Trophoblast cell (in vitro differentiated cells and primary cell): Measurements from ENCODE around the gene TEK.

ENCODE experiments used
- DNase-seq, 2 donors: peaks; one replicate each; pipeline ENCODE4 v3.0.0-alpha.2; 2016
- H2AFZ ChIP-seq: 2 replicates; pipeline ENCODE4 v1.6.1; 2013; ENCODE audit warnings: low read length, moderate library complexity, mild to moderate bottlenecking; ENCODE audit not compliant: insufficient read depth, poor library complexity
- H2AK5ac ChIP-seq: 2 replicates; pipeline ENCODE4 v1.6.1; 2013; ENCODE audit warnings: mild to moderate bottlenecking, low read length
- H2BK120ac ChIP-seq: 2 replicates; pipeline ENCODE4 v1.6.1; 2013; ENCODE audit warnings: low read length, mild to moderate bottlenecking, moderate library complexity; ENCODE audit not compliant: insufficient read depth, poor library complexity
- H2BK12ac ChIP-seq: 2 replicates; pipeline ENCODE4 v1.6.1; 2013; ENCODE audit warnings: mild to moderate bottlenecking, low read length, moderate library complexity
- H2BK5ac ChIP-seq: 2 replicates; pipeline ENCODE4 v1.6.1; 2013; ENCODE audit warnings: low read length, low read depth, moderate library complexity, mild to moderate bottlenecking; ENCODE audit not compliant: poor library complexity
- H3K14ac ChIP-seq: 2 replicates; pipeline ENCODE4 v1.6.1; 2013; ENCODE audit warnings: mild to moderate bottlenecking, low read length
- H3K18ac ChIP-seq: 2 replicates; pipeline ENCODE4 v1.6.1; 2013; ENCODE audit warnings: mild to moderate bottlenecking, low read length
- H3K23ac ChIP-seq: 2 replicates; pipeline ENCODE4 v1.6.1; 2013; ENCODE audit warnings: low read length
- H3K27ac ChIP-seq: 2 replicates; pipeline ENCODE4 v1.5.1; 2013; ENCODE audit warnings: low read depth, mild to moderate bottlenecking, inconsistent platforms, low read length, moderate library complexity
- H3K27me3 ChIP-seq: 2 replicates; pipeline ENCODE4 v1.6.1; 2013; ENCODE audit warnings: inconsistent platforms, mild to moderate bottlenecking, low read length, moderate library complexity; ENCODE audit not compliant: insufficient read depth
- H3K36me3 ChIP-seq, 2 experiments: 1 replicate in 1 of 2; 2 replicates in 1 of 2; pipeline ENCODE4 v1.6.1; 2013; ENCODE audit warnings: low read length in 2 of 2, mild to moderate bottlenecking in 2 of 2, moderate library complexity in 1 of 2; ENCODE audit not compliant: insufficient read depth in 2 of 2, control insufficient read depth in 1 of 2
- H3K4ac ChIP-seq: 2 replicates; pipeline ENCODE4 v1.6.1; 2013; ENCODE audit warnings: low read depth, mild to moderate bottlenecking, low read length, moderate library complexity
- H3K4me1 ChIP-seq, 2 experiments: 1 replicate in 1 of 2; 2 replicates in 1 of 2; pipeline ENCODE4 v1.6.1; 2013; ENCODE audit warnings: low read length in 2 of 2, mild to moderate bottlenecking in 2 of 2, moderate library complexity in 1 of 2; ENCODE audit not compliant: insufficient read depth in 2 of 2, control insufficient read depth in 1 of 2
- H3K4me2 ChIP-seq: 2 replicates; pipeline ENCODE4 v1.6.1; 2013; ENCODE audit warnings: inconsistent platforms, mild to moderate bottlenecking, low read length, moderate library complexity
- H3K4me3 ChIP-seq: 2 replicates; pipeline ENCODE4 v1.5.1; 2013; ENCODE audit warnings: mild to moderate bottlenecking, low read depth, low read length, inconsistent platforms
- H3K79me1 ChIP-seq: one replicate; pipeline ENCODE4 v1.6.1; 2013; ENCODE audit warnings: low read length
- H3K79me2 ChIP-seq: 2 replicates; pipeline ENCODE4 v1.6.1; 2013; ENCODE audit warnings: low read length, mild to moderate bottlenecking; ENCODE audit not compliant: control insufficient read depth, insufficient read depth, poor library complexity
- H3K9ac ChIP-seq: 2 replicates; pipeline ENCODE4 v1.6.1; 2013; ENCODE audit warnings: mild to moderate bottlenecking, low read length
- H3K9me3 ChIP-seq: 2 replicates; pipeline ENCODE4 v1.6.1; 2013; ENCODE audit warnings: low read depth, mild to moderate bottlenecking, control low read depth, inconsistent platforms, low read length; ENCODE audit not compliant: insufficient read depth
- H4K12ac ChIP-seq: 2 replicates; pipeline ENCODE4 v1.6.1; 2013; ENCODE audit warnings: low read depth, mild to moderate bottlenecking, low read length, moderate library complexity
- H4K8ac ChIP-seq: 2 replicates; pipeline ENCODE4 v1.6.1; 2013; ENCODE audit warnings: low read depth, mild to moderate bottlenecking, low read length, moderate library complexity
- H4K91ac ChIP-seq: one replicate; pipeline ENCODE4 v1.6.1; 2013; ENCODE audit warnings: low read depth, mild to moderate bottlenecking, low read length, moderate library complexity
- WGBS: extraction: QIAGEN DNeasy Blood & Tissue Kit; methylation state at CpG from one replicate; pipeline ENCODE4 v1.1.7; 2013; ENCODE audit warnings: missing lambda C conversion rate; ENCODE audit not compliant: insufficient read length, insufficient coverage; ENCODE audit errors: extremely low coverage; 5-methylcytosine and 5-hydroxymethylcytosine counted together

TEK gene

DNA sequence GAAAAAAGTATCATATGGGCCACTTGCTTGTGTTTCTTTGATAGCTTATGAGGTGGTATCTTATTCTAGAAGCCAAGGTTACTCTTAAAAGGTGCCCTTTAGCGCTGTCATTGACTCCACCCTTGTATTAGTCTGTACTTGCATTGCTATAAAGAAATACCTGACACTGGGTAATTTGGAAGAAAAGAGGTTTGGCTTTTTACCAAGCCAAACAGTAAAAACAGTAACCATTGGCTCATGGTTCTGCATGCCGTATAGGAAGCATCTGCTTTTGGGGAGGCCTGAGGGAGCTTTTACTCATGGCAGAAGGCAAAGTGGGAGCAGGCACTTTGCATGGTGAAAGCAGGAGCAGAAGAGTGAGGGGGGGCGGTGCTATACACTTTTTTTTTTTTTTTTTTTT, 87.4 kb downstream of the TEK start:
- Histone ChIP-seq H2BK5ac (no peak overlapping the region), H3K36me3 (no peaks in the 10 kb centered on the region), H3K4me2 (no peak overlapping the region), H3K23ac (no peak overlapping the region), H3K18ac (no peak overlapping the region), H3K14ac (no peak overlapping the region), H3K27ac (no peak overlapping the region), H3K4ac (no peak overlapping the region), H3K9me3 (no peaks in the 10 kb centered on the region), H4K91ac (no peak overlapping the region), H3K79me2 (no peaks in the 10 kb centered on the region), H4K12ac (no peak overlapping the region), H3K27me3 (no peaks in the 10 kb centered on the region), H2AFZ (no peak overlapping the region), H4K8ac (no peak overlapping the region), H2AK5ac (no peak overlapping the region), H3K4me1 (no peaks in the 10 kb centered on the region), H3K9ac (no peak overlapping the region), H2BK120ac (no peak overlapping the region), H2BK12ac (no peak overlapping the region), H3K4me3 (no peak overlapping the region), H3K79me1 (no peaks in the 10 kb centered on the region)
- no CpG with 5 or more reads among the region's 3 CpGs for WGBS
- DNase-seq, result no peak

DNA sequence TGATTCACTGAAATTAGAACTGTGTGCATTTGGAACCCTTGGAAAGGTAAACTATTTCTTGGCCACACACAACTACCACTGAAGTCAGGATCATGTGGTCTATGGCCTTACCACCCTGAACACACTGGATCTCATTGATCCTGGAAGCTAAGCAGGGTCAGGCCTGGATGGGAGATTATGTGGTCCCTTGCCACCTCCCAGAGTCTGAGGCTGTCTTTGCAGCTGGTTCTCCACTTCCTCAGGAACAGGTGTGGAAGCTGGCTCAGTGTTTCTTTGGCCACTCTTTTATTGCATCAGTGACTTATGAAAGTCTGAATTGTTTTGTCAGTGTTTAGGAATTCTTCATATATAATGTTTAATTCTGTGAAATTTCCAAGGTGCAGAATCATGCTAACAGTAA, 89.2 kb downstream of the TEK start:
- no peaks in the 10 kb centered on the region for H3K79me2 ChIP-seq
- H3K18ac ChIP-seq, result no peak overlapping the region
- no peak overlapping the region for H3K4me3 ChIP-seq
- H3K14ac ChIP-seq, result no peak overlapping the region
- no peak overlapping the region for H2BK12ac ChIP-seq
- H2AFZ ChIP-seq, result no peak overlapping the region
- H3K4me1 ChIP-seq, result no peaks in the 10 kb centered on the region
- H2AK5ac ChIP-seq, result no peak overlapping the region
- DNase-seq, result no peak
- H3K79me1 ChIP-seq, result no peaks in the 10 kb centered on the region
- no peak overlapping the region for H3K23ac ChIP-seq
- H3K36me3 ChIP-seq, result no peaks in the 10 kb centered on the region
- no peak overlapping the region for H2BK5ac ChIP-seq
- no peak overlapping the region for H3K4ac ChIP-seq
- H4K8ac ChIP-seq, result no peak overlapping the region
- no peaks in the 10 kb centered on the region for H3K27me3 ChIP-seq
- no peak overlapping the region for H4K91ac ChIP-seq
- H4K12ac ChIP-seq, result no peak overlapping the region
- H3K9me3 ChIP-seq, result no peaks in the 10 kb centered on the region
- no peak overlapping the region for H3K9ac ChIP-seq
- H3K4me2 ChIP-seq, result no peak overlapping the region
- no peak overlapping the region for H3K27ac ChIP-seq
- no peak overlapping the region for H2BK120ac ChIP-seq

DNA sequence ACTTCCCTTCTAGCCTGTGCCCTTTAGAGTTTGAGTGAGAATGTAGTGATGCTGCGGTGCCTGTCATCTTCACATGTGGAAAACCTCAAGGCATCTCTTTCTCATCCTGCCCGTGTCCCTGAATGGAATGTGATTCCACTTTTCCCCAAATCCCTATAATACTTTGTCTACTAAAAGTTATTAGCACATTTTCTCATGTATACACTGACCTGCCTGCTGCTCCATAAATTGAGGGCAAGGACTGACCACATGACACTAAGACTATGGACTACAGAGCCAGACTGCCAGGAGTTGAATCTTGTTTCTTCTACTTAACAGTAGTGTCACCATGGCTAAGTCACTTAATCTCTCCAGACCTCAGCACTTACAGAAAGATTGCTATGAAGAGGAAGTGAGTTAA, 93.0 kb downstream of the TEK start:
- Histone ChIP-seq H2AFZ (no peak overlapping the region), H3K9me3 (no peaks in the 10 kb centered on the region), H4K12ac (no peak overlapping the region), H2BK12ac (no peak overlapping the region), H3K79me2 (no peaks in the 10 kb centered on the region), H3K9ac (no peak overlapping the region), H2BK120ac (no peak overlapping the region), H3K27me3 (no peaks in the 10 kb centered on the region), H4K8ac (no peak overlapping the region), H3K27ac (no peak overlapping the region), H2BK5ac (no peak overlapping the region), H4K91ac (no peak overlapping the region), H2AK5ac (no peak overlapping the region), H3K18ac (no peak overlapping the region), H3K79me1 (no peaks in the 10 kb centered on the region), H3K4me3 (no peak overlapping the region), H3K4me2 (no peak overlapping the region), H3K36me3 (no peaks in the 10 kb centered on the region), H3K14ac (no peak overlapping the region), H3K4ac (no peak overlapping the region), H3K23ac (no peak overlapping the region), H3K4me1 (no peaks in the 10 kb centered on the region)
- no CpG with 5 or more reads among the region's 2 CpGs for WGBS
- no peak for DNase-seq

DNA sequence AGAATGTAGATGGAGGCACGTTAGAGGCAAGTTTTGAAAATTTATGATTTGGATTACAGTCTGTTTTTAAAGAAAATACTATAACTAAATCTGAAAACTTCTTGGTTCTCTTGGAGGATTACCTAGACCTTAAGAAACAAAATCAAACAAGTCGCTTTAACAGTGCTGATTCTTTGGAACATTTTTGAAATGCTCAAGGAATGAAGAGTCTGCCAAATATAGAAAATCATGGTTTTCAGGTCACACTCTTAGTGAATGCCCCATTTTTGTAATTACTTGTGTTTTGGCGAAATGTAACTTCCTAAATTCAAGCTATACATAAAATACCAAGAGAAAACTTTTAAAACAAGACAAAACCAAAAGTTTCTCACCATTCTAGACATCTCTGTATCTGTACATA, 94.8 kb downstream of the TEK start:
- H3K14ac ChIP-seq, result no peak overlapping the region
- peak in 1 of 2 donors; percentile 30 for DNase-seq
- H3K4ac ChIP-seq, result no peak overlapping the region
- no peak overlapping the region for H3K4me3 ChIP-seq
- H4K91ac ChIP-seq, result no peak overlapping the region
- no peaks in the 10 kb centered on the region for H3K36me3 ChIP-seq
- H3K27me3 ChIP-seq, result no peaks in the 10 kb centered on the region
- no peaks in the 10 kb centered on the region for H3K79me1 ChIP-seq
- H2BK5ac ChIP-seq, result no peak overlapping the region
- no peak overlapping the region for H2BK120ac ChIP-seq
- H4K8ac ChIP-seq, result no peak overlapping the region
- no peaks in the 10 kb centered on the region for H3K79me2 ChIP-seq
- no peaks in the 10 kb centered on the region for H3K9me3 ChIP-seq
- no peaks in the 10 kb centered on the region for H3K4me1 ChIP-seq
- no peak overlapping the region for H3K4me2 ChIP-seq
- no CpG with 5 or more reads among the region's 3 CpGs for WGBS
- no peak overlapping the region for H3K18ac ChIP-seq
- H3K9ac ChIP-seq, result no peak overlapping the region
- no peak overlapping the region for H2BK12ac ChIP-seq
- no peak overlapping the region for H3K27ac ChIP-seq
- no peak overlapping the region for H4K12ac ChIP-seq
- no peak overlapping the region for H3K23ac ChIP-seq
- no peak overlapping the region for H2AK5ac ChIP-seq
- no peak overlapping the region for H2AFZ ChIP-seq

DNA sequence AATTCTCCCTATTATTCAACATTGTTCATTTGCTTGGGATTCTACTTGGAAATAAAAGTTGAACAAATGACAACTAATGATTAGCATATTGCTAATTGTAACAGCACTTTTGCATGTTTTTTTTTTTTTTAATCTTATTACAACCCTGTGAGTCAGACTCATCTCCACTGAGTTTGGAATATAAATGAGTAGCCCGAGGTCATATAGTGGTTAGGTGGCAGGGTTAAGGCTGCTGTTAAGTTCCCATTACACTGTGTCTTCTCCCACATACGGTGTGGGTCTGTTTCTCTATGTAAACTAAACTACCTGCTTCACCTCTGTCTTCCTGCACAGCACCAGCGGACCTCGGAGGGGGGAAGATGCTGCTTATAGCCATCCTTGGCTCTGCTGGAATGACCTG, 95.6 kb downstream of the TEK start:
- no peak overlapping the region for H4K91ac ChIP-seq
- H2BK5ac ChIP-seq, result no peak overlapping the region
- H4K12ac ChIP-seq, result no peak overlapping the region
- no peak for DNase-seq
- H3K27ac ChIP-seq, result no peak overlapping the region
- H2BK120ac ChIP-seq, result no peak overlapping the region
- H3K18ac ChIP-seq, result no peak overlapping the region
- H3K9ac ChIP-seq, result no peak overlapping the region
- no peak overlapping the region for H3K4me2 ChIP-seq
- no CpG with 5 or more reads among the region's 4 CpGs for WGBS
- H3K27me3 ChIP-seq, result no peaks in the 10 kb centered on the region
- H4K8ac ChIP-seq, result no peak overlapping the region
- no peak overlapping the region for H2AK5ac ChIP-seq
- no peak overlapping the region for H2AFZ ChIP-seq
- no peaks in the 10 kb centered on the region for H3K79me1 ChIP-seq
- no peak overlapping the region for H3K4me3 ChIP-seq
- H3K4me1 ChIP-seq, result no peaks in the 10 kb centered on the region
- no peaks in the 10 kb centered on the region for H3K9me3 ChIP-seq
- H3K23ac ChIP-seq, result no peak overlapping the region
- no peaks in the 10 kb centered on the region for H3K36me3 ChIP-seq
- H3K4ac ChIP-seq, result no peak overlapping the region
- H2BK12ac ChIP-seq, result no peak overlapping the region
- no peaks in the 10 kb centered on the region for H3K79me2 ChIP-seq
- no peak overlapping the region for H3K14ac ChIP-seq
